Mesenchymal stem cell (in vitro differentiated cells and primary cell): Measurements from ENCODE around the gene GUCA1A.
"Not testable (repeated sequence)": the region's sequence is repeated elsewhere in the genome, so short reads cannot be mapped to it uniquely, and the experiment has no call there.

ENCODE experiments used
- DNase-seq: peaks from one replicate; pipeline ENCODE4 v3.0.0-alpha.2; 2013
- H2AFZ ChIP-seq: one replicate; pipeline ENCODE4 v1.6.1; 2013; ENCODE audit warnings: low read depth, mild to moderate bottlenecking, control low read depth, inconsistent platforms, low read length, moderate library complexity
- H2AK5ac ChIP-seq: 2 replicates; pipeline ENCODE4 v1.6.1; 2013; ENCODE audit warnings: low read length, moderate library complexity, mild to moderate bottlenecking, inconsistent platforms; ENCODE audit not compliant: severe bottlenecking
- H2BK120ac ChIP-seq: one replicate; pipeline ENCODE4 v1.6.1; 2013; ENCODE audit warnings: low read depth, mild to moderate bottlenecking, inconsistent platforms, low read length, moderate library complexity
- H2BK12ac ChIP-seq, 2 experiments: one replicate each; pipeline ENCODE4 v1.6.1; 2013; ENCODE audit warnings: inconsistent platforms in 2 of 2, low read length in 2 of 2, mild to moderate bottlenecking in 2 of 2, moderate library complexity in 2 of 2, control low read depth in 1 of 2
- H2BK15ac ChIP-seq: one replicate; pipeline ENCODE4 v1.6.1; 2013; ENCODE audit warnings: mild to moderate bottlenecking, low read depth, inconsistent platforms; ENCODE audit not compliant: poor library complexity, severe bottlenecking
- H2BK5ac ChIP-seq: 2 replicates; pipeline ENCODE4 v1.6.1; 2013; ENCODE audit warnings: low read depth, mild to moderate bottlenecking, low read length, control low read depth, inconsistent platforms; ENCODE audit not compliant: poor library complexity, severe bottlenecking
- H3K14ac ChIP-seq, 2 experiments: one replicate each; pipeline ENCODE4 v1.6.1; 2013; ENCODE audit warnings: inconsistent platforms in 2 of 2, low read length in 2 of 2, control low read depth in 1 of 2, mild to moderate bottlenecking in 1 of 2, moderate library complexity in 1 of 2
- H3K18ac ChIP-seq, 2 experiments: one replicate each; pipeline ENCODE4 v1.6.1; 2013; ENCODE audit warnings: inconsistent platforms in 2 of 2, low read length in 2 of 2, control low read depth in 1 of 2, low read depth in 1 of 2, mild to moderate bottlenecking in 1 of 2
- H3K23ac ChIP-seq, 2 experiments: one replicate each; pipeline ENCODE4 v1.6.1; 2013; ENCODE audit warnings: inconsistent platforms in 2 of 2, low read length in 2 of 2, mild to moderate bottlenecking in 2 of 2, moderate library complexity in 2 of 2, control low read depth in 1 of 2
- H3K27ac ChIP-seq: 2 replicates; pipeline ENCODE4 v1.5.1; 2013; ENCODE audit warnings: mild to moderate bottlenecking, moderate library complexity, low read length, control low read depth, inconsistent platforms; ENCODE audit not compliant: poor library complexity, severe bottlenecking
- H3K27me3 ChIP-seq, 2 experiments: 2 replicates each; pipeline versions ENCODE4 v1.6.1 to v1.7.0; 2013; ENCODE audit warnings: low read length in 2 of 2, mild to moderate bottlenecking in 2 of 2, moderate library complexity in 2 of 2, control low read depth in 1 of 2, inconsistent platforms in 1 of 2; ENCODE audit not compliant: control insufficient read depth in 1 of 2, insufficient read depth in 1 of 2
- H3K36me3 ChIP-seq, 2 experiments: 2 replicates each; pipeline versions ENCODE4 v1.6.1 to v1.7.0; 2013; ENCODE audit warnings: low read length in 2 of 2, control low read depth in 1 of 2, inconsistent platforms in 1 of 2, low read depth in 1 of 2, mild to moderate bottlenecking in 1 of 2; ENCODE audit not compliant: insufficient read depth in 2 of 2, control insufficient read depth in 1 of 2
- H3K4ac ChIP-seq, 2 experiments: one replicate each; pipeline ENCODE4 v1.6.1; 2013; ENCODE audit warnings: inconsistent platforms in 2 of 2, low read length in 2 of 2, mild to moderate bottlenecking in 2 of 2, moderate library complexity in 2 of 2, control low read depth in 1 of 2, low read depth in 1 of 2
- H3K4me1 ChIP-seq: 2 replicates; pipeline ENCODE4 v1.6.1; 2013; ENCODE audit warnings: low read depth, low read length, control low read depth; ENCODE audit not compliant: control insufficient read depth, insufficient read depth
- H3K4me2 ChIP-seq: 2 replicates; pipeline ENCODE4 v1.6.1; 2013; ENCODE audit warnings: low read length, mild to moderate bottlenecking, inconsistent platforms; ENCODE audit not compliant: poor library complexity, severe bottlenecking
- H3K4me3 ChIP-seq, 2 experiments: 2 replicates each; pipeline versions ENCODE4 v1.5.1 to v1.7.0; 2013; ENCODE audit warnings: low read length in 2 of 2, mild to moderate bottlenecking in 2 of 2, control low read depth in 1 of 2, low read depth in 1 of 2; ENCODE audit not compliant: insufficient read depth in 1 of 2
- H3K79me1 ChIP-seq: replicated peaks from 2 replicates; pipeline ENCODE4 v1.6.1; 2013; ENCODE audit warnings: mild to moderate bottlenecking, control low read depth, low read length, inconsistent platforms; ENCODE audit not compliant: poor library complexity, severe bottlenecking
- H3K9ac ChIP-seq: 2 replicates; pipeline ENCODE4 v1.7.0; 2013; ENCODE audit warnings: mild to moderate bottlenecking, low read length, moderate library complexity
- H3K9me3 ChIP-seq: 2 replicates; pipeline ENCODE4 v1.7.0; 2013; ENCODE audit warnings: mild to moderate bottlenecking, low read length; ENCODE audit not compliant: control insufficient read depth
- H4K8ac ChIP-seq: one replicate; pipeline ENCODE4 v1.6.1; 2013; ENCODE audit warnings: inconsistent platforms, mild to moderate bottlenecking, low read length, moderate library complexity
- H4K91ac ChIP-seq: one replicate; pipeline ENCODE4 v1.6.1; 2013; ENCODE audit warnings: mild to moderate bottlenecking, low read length, inconsistent platforms
- WGBS: methylation state at CpG from one replicate; pipeline ENCODE4 v1.1.7; 2013; ENCODE audit warnings: mixed read lengths; 5-methylcytosine and 5-hydroxymethylcytosine counted together

The GUCA1A gene

DNA sequence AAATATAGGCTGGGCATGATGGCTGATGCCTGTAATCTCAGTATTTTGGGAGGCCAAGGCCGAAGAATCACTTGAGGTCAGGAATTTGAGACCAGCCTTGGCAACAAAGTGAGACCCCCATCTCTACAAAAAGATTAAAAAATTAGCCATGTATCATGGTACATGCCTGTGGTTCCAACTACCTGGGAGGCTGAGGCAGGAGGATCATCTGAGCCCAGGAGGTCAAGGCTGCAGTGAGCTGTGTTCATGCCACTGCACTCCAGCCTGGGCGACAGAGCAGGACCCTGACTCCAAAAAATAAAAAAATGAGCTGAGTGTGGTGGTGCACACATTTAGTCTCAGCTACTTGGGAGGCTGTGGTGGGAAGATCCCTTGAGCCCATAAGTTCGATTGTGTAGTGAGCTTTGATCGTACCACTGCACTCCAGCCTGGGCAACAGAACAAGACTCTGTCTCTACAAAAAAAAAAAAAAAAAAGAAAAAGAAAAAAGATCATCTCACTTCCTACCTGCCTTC, 31.7 kb downstream of the GUCA1A start:
- Histone ChIP-seq H2BK5ac (no peak overlapping the region), H3K9ac (no peak overlapping the region), H3K4me1 (peaks cover 6% of the 10 kb centered on the region), H3K14ac (no peak overlapping the region), H3K18ac (no peak overlapping the region), H4K91ac (no peak overlapping the region), H2AFZ (peak overlapping the region; percentile 4), H3K27me3 (no peaks in the 10 kb centered on the region), H3K4me2 (no peak overlapping the region), H3K27ac (peak overlapping the region; percentile 30), H4K8ac (no peak overlapping the region), H3K79me1 (peaks cover 3% of the 10 kb centered on the region), H2BK12ac (no peak overlapping the region), H3K4ac (no peak overlapping the region), H2BK15ac (no peak overlapping the region), H3K9me3 (no peaks in the 10 kb centered on the region), H2AK5ac (no peak overlapping the region), H3K23ac (peak overlapping the region in 1 of 2 experiments; percentile 52), H2BK120ac (no peak overlapping the region), H3K36me3 (peaks cover 13 to 44% of the 10 kb centered on the region in 2 experiments), H3K4me3 (no peak overlapping the region)
- DNase-seq = no peak
- WGBS = 93% methylated on average over 4 of the region's 4 CpGs

DNA sequence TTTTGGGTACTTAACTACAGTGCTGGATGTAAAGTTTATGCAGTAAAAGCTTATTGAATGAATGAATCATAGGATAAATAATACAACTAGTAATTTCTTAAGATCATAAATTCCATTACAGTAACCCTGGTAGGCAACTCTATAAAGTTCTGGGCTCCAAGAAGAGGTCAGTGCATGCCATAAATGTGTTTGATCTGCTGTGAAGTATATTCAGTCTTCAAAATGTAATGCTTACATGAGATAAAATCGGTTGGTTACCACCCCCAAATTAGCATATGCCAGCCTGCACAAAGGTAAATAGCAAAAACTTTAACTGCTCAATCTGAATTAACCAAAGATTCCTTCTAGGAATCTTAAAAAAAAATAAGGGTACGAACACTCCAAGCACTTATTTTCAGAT, 34.4 kb downstream of the GUCA1A start:
- H2AK5ac ChIP-seq, H3K18ac ChIP-seq, H3K4me1 ChIP-seq, H2BK5ac ChIP-seq, H2BK12ac ChIP-seq, H3K14ac ChIP-seq, H3K4ac ChIP-seq, H3K79me1 ChIP-seq, H3K4me2 ChIP-seq, H3K9me3 ChIP-seq, H3K4me3 ChIP-seq, H3K27me3 ChIP-seq, H2BK15ac ChIP-seq, H2AFZ ChIP-seq, H4K91ac ChIP-seq, H3K9ac ChIP-seq, H2BK120ac ChIP-seq, DNase-seq, H3K23ac ChIP-seq, H3K27ac ChIP-seq, H4K8ac ChIP-seq: not testable (repeated sequence)
- 88% methylated on average over 2 of the region's 2 CpGs for WGBS
- H3K36me3 ChIP-seq = peaks cover 20 to 68% of the 10 kb centered on the region in 2 experiments

DNA sequence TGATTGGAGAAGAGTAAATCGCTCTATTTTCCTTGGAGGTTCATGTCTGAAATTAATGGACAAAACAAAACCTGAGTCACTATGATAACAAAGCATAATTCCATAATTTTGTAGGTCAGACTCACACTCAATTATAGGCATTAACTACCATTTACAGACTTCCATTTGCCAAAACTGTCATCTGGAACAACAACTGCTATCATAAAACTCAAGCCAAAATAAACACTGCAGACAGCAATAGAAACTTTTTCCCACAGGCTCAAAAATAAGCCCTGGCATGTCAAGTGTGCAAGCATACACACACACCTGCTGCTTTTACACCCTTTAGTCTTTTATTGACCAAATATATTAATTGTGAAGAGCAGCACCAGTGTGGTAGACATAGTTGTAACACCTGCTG, 37.4 kb downstream of the GUCA1A start:
- Histone ChIP-seq H2BK12ac (no peak overlapping the region), H2BK120ac (no peak overlapping the region), H3K4me3 (no peak overlapping the region), H3K4ac (no peak overlapping the region), H3K4me1 (peaks cover 4% of the 10 kb centered on the region), H3K23ac (no peak overlapping the region), H3K18ac (no peak overlapping the region), H3K36me3 (peaks cover 25 to 78% of the 10 kb centered on the region in 2 experiments), H2AK5ac (no peak overlapping the region), H3K27me3 (no peaks in the 10 kb centered on the region), H4K8ac (no peak overlapping the region), H2AFZ (no peak overlapping the region), H3K14ac (no peak overlapping the region), H3K27ac (peak overlapping the region; percentile 54), H3K4me2 (no peak overlapping the region), H3K9me3 (no peaks in the 10 kb centered on the region), H4K91ac (no peak overlapping the region), H2BK5ac (no peak overlapping the region), H3K79me1 (peaks cover 11% of the 10 kb centered on the region), H3K9ac (no peak overlapping the region), H2BK15ac (no peak overlapping the region)
- no peak for DNase-seq
- WGBS = no CpG with 5 or more reads among the region's 1 CpG

DNA sequence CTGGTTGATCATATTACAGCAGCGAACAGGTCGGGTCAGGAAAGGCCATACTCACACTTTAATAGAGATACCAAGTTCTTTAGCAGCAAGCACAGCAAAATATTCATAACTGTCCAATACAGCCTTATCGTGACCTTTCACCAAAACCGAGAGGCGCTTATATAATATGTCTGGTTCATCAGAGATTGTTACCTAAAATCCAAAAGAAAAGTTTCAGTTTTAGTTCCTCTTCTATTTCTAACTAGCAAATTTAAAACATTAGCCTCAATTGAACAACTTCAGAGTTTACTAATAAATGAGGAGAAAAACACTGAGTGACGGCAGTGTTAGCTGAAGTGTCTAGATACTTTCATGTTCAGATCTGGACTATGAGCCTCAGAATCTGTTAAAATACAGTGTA, 38.6 kb downstream of the GUCA1A start:
- 92% methylated on average over 2 of the region's 6 CpGs for WGBS
- no peak overlapping the region for H3K18ac ChIP-seq

More for the DNA sequence above, 38.6 kb downstream of the GUCA1A start:
- H3K4me2 ChIP-seq = no peak overlapping the region
- H4K8ac ChIP-seq = no peak overlapping the region
- H3K27ac ChIP-seq = no peak overlapping the region
- H3K4me1 ChIP-seq = peaks cover 8% of the 10 kb centered on the region
- H3K27me3 ChIP-seq = no peaks in the 10 kb centered on the region
- peaks cover 11% of the 10 kb centered on the region for H3K79me1 ChIP-seq
- no peak overlapping the region for H3K9ac ChIP-seq
- H4K91ac ChIP-seq = no peak overlapping the region
- H3K23ac ChIP-seq = no peak overlapping the region
- no peak overlapping the region for H3K4ac ChIP-seq
- no peak overlapping the region for H2BK15ac ChIP-seq
- DNase-seq = no peak
- H2AK5ac ChIP-seq = no peak overlapping the region
- no peak overlapping the region for H3K14ac ChIP-seq
- H2BK12ac ChIP-seq = no peak overlapping the region
- no peak overlapping the region for H2BK5ac ChIP-seq
- H2AFZ ChIP-seq = no peak overlapping the region
- no peaks in the 10 kb centered on the region for H3K9me3 ChIP-seq
- H3K4me3 ChIP-seq = no peak overlapping the region
- H2BK120ac ChIP-seq = no peak overlapping the region
- H3K36me3 ChIP-seq = peaks cover 22 to 71% of the 10 kb centered on the region in 2 experiments
